Measurements from ENCODE around the gene ABCC8.

ABCC8 gene

DNA sequence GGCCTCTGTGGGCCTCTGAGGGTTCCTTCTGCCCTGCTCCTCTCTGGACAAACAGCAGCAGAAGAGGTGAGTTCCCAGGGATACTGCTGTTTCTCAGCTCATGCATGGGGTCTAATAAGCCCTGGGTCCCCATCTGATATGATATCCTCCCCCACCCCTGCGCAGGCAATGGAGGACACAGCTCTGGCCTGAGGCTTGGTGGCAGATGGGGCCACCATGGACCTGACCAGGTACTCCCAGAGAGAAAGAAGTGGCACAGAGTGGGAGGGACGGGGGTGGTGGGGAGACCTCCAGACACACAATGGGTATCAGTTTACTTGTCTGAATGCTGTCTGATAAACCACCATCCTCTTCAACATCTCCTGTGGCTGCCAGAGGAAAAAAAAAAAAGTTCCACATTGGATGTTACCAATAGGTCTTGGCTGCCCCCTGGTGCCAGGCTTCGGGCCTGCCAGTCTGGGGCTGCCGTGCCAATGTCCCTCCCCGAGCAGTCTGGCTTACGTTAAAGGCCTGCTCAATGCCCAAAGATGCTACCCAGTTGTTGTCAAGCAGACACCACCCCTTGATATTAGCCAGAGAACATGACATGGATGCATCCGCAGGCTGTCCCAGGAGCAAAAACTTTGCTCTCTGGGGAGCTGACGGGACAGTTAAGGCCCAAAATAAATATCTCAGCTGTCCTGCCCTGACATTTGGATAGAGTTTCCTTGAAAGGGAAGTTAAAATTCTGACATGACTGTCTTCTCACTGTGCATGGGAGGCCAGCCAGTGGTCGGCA is 27.9 kb upstream of the ABCC8 start:
- DNase-seq = peak; percentile 82

DNA sequence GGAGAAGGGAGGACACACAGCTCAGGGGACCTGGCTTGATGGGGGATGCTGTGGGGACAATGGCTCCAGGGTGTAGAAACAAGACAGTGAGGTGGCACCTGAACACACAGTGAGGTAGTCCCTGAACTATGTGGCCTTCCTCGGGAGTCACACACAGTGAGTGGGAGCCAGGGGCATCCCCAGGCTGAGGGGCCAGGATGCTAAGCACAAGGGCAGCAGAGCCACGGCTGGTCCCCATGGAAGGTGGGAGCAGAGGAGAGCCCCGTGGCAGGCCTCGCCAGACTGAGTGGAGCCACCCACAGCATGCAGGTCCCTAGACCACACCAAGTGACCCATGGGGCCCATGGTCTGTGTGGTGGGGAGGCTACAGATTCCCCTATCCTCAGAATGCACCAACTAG is 26.0 kb upstream of the ABCC8 start:
- no peak for DNase-seq

- DNase-seq = no peak
These were observed 24.0 kb upstream of the ABCC8 start for GRCh38 chr11:17500673-17501072.

DNA sequence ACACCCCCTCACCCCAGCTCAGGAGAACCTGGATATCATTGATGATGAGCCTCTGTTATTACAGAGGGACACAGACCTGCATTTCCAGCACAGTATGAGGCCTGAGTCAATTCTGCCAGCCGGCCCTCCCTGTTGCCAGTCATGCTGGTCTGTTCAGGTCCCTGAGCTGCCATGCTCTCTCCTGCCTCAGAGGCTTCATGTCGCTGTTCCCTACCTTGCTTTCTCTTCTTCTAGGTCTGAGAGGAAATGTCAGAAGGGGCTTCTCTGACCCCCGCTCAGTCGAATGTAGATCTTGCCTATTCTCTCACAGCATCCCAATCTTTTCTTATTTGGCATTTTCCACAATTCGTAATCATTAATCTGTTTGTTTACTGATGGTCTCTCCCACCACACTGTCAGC is 21.8 kb upstream of the ABCC8 start:
- DNase-seq = no peak

DNA sequence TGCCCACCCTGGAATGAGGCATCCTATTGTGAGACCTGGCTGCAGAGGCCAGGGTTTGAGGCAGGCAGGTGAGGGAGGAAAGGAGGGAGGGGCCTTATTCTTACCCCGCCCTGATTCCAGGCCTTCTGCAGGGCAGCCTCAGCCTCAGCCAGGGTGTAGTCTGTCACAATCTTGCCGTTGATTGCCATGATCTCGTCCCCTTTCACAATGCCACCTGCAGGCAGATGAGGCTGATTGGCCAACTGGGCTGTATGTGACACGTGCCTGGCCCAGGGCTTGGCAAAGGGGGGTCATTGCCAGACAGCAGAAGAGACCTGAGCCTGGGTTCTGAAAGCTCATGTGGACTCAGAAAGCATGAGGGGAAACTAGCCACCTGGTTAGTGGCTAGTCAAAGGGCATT is 21.4 kb upstream of the ABCC8 start:
- DNase-seq = peak; percentile 48

DNA sequence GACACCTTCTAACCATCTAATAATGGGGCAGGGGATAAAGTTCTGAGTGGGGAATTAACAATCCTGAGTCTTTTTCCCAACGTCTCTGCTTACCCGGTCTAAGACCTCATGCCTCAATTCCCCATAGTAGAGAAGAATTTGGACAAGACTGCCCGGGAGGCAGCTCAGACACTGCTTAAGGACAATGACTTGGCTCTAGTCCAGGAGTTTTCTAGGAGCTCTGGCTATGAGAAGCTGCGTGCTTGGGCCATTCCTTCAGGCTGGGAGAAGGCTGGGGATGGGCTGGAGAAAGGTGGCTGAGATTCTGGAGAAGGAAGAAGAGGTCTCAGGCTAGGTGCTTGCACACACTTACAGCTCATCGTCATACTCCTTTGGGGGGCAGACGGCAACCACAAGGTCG is 19.8 kb upstream of the ABCC8 start:
- DNase-seq = no peak

GRCh38 chr11:17494019-17494418 is 17.4 kb upstream of the ABCC8 start:
- no peak for DNase-seq

DNA sequence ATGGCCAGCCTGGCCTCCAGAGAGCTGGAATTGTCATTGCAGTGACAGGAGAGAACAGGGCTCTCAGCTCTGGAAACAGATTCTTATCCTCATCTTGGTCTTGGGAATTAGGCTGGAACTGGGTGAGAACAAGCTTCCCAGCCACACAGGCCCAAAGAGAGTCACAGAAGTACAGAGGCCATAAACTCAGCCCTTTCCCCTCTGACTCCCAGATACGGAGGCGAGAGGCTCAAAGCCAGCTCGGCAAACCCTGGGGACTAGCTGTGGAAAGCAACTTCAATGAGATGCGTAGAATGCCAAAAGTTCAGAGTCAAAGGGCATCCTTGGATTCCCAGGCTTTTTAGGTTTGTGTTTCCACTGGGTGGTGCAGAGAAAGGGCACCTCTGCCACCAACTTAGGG is 14.3 kb upstream of the ABCC8 start:
- DNase-seq = no peak

- DNase-seq = no peak
These were observed 13.6 kb upstream of the ABCC8 start for GRCh38 chr11:17490232-17490631.

DNA sequence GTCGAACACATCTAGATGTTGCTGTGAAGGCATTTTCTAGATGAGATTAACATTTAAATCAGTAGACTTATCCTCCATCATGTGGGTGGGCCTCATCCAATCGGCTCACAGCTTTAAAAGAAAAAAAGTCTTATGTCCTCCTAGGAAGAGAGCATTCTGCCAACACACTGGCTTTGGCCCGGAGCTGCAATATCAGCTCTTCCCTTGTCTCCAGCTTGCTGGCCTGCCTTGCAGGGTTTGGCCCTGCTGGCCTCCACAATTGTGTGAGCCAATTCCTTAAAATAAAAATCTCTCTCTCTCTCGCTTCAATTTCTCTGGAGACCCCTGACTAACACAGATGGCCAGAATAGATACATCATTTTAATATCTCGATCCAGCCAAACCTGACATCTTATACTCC is 13.1 kb upstream of the ABCC8 start:
- no peak for DNase-seq

GRCh38 chr11:17488563-17488962 is 11.9 kb upstream of the ABCC8 start:
- no peak for DNase-seq

- no peak for DNase-seq
These were observed 10.0 kb upstream of the ABCC8 start for GRCh38 chr11:17486646-17487045.

- no peak for DNase-seq
These were observed 6.9 kb upstream of the ABCC8 start for GRCh38 chr11:17483505-17483904.

DNA sequence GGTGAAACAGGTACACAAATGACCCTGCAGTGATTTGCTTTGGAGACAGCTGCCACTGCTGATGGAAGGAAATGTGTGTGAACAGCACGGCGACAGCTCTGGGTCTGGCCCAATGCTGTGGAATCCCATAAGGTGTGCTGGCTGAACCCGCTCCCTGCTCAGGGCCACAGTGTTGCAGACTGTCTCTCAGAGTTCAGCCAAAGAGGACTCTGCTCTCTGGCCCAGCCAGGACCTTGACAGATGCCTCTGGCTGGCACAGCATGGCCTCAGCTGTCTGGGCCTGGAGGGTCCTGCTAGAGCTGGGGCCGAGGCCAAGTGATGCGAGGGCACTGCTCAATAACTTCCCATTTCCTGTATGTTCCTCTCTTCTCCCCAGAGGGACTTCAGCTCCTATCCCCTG is 5.3 kb upstream of the ABCC8 start:
- DNase-seq = no peak

DNA sequence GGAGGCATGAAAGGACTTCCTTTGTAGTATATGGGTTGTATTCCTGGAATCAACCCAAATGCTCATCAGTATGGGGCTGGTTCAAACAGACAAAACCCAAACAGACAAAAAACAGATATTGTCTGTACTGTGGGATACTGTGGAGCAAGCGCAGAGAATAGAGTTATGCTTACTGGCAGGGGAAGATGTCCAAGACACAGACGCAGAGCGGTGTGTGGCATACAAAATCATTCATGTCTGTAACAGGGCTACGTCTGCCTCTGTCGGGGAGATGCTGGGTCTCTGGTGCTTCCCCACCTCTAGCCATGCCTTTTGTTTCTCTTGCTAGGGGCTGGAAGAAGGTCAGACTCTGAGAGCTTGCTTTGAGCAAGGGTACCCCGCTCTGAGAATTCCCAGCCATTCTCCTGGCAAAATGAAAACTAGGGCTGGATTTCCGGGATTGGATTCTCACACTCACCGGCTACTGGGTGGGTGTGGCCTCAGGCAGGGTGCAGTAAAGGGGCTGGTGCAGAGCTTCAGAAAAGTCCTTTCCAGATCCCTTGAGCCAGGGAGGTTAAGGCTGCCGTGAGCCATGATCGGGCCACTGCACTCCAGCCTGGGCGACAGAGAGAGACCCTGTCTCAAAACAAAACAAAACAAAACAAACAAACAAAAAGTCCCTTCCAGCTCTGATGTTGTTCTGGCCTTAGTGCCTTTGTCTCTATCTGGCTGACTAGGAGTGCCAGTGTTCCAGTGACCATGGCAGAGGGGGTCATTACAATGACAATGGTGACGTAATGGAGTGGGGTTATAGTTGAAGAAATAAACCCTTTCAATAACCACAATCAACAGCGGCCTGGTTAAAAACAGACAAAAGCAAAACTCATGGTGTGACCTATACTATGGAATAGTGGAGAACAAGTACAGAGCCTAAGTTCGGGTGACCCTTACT is 2.9 kb upstream of the ABCC8 start:
- peak; percentile 51 for DNase-seq

GRCh38 chr11:17478070-17478469 is 1.4 kb upstream of the ABCC8 start:
- no peak for DNase-seq

GRCh38 chr11:17477361-17477760 is 716 bp upstream of the ABCC8 start:
- no peak for DNase-seq

GRCh38 chr11:17477084-17477333 is 364 bp upstream of the ABCC8 start:
- DNase-seq = no peak

DNA sequence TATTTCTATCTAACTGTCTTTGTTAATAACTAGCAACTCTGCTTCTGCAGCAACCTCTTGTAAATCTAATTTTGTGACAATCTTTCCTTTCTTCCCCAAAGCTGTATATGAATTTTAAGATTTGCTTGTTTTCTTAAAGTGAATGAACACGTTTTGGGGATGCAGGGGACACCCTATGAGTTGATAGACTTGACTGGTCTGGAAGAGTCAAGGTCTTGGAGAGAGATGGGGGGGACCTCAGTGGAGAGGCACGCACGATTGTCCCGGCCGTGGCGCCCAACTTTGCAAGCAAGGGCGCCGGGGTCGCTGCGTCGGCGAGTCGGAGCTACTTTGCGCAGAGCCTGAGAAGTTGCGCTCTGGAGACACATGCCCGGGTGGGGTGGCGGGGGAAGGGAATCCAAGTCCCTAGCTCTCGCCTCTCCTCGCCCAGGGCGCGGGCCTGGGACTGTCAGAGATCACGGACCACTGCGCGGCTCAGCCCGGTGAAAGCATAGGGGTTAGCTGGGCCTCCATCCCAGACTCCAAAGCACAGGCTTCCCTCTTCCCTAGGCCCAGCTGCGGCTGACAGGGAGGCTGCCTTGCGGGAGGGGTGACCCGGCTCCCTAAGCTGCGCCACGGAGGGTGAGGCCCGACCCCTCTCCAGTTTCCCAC is 854 bp downstream of the ABCC8 start:
- DNase-seq = no peak

GRCh38 chr11:17473071-17473744 is 3.4 kb downstream of the ABCC8 start:
- DNase-seq = no peak

GRCh38 chr11:17472467-17472866 is 4.2 kb downstream of the ABCC8 start:
- no peak for DNase-seq

GRCh38 chr11:17471501-17471900 is 5.1 kb downstream of the ABCC8 start:
- no peak for DNase-seq

DNA sequence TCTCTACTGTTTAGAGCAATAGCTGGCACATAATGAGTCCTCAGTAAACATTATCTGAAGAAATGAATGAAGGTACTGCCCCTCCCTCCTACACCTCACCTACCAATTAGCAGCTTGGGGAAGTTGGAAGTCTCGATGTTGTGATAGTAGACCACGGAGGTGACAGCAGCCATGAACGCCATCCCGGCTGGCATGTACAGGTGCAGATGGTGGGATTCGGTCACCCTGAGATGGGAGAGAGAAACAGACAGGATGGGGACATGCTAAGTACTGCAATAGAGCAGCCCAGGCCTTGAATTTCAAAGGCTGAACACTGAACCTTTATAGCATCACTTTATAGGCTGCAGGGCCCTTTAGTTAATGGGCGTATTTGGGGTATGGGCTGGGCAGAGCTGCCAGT is 6.6 kb downstream of the ABCC8 start:
- no peak for DNase-seq
